Brain microvascular endothelial cell (primary cell): ENCODE measurements around the gene DUSP6.
A peak's percentile ranks its signal among the peaks of the same experiment; 100 is the strongest.

Source experiments
- DNase-seq: peaks from one replicate; pipeline ENCODE4 v3.0.0-alpha.2; 2020
- H3K27ac ChIP-seq: fragments of 250-450 bp; sonication (Bioruptor Pico); 2 replicates; pipeline ENCODE4 v1.5.1; 2020; ENCODE audit warnings: mild to moderate bottlenecking, moderate library complexity
- H3K27me3 ChIP-seq: fragments of 250-450 bp; sonication (Bioruptor Pico); replicated peaks from 2 replicates; pipeline ENCODE4 v1.5.1; 2020; ENCODE audit warnings: mild to moderate bottlenecking
- H3K36me3 ChIP-seq: fragments of 250-450 bp; sonication (Bioruptor Pico); replicated peaks from 2 replicates; pipeline ENCODE4 v1.5.1; 2020; ENCODE audit warnings: mild to moderate bottlenecking
- H3K4me3 ChIP-seq: 2 replicates; pipeline ENCODE4 v1.5.1; 2011; ENCODE audit warnings: low read depth, mild to moderate bottlenecking, control low read depth, low read length, moderate library complexity
- in situ Hi-C: cut with HindIII; loops from 2 replicates; pipeline ENCODE4 v1.10.0; 2017; ENCODE audit warnings: low sequenced_read_pairs, low pct_ligation_motif_present
- TF ChIP-seq, protein P1 (sequence below): IDR thresholded peaks from 2 replicates; pipeline ENCODE4 v1.5.1; 2011; ENCODE audit warnings: low read depth, mild to moderate bottlenecking, moderate library complexity, low read length, control low read depth, inconsistent platforms; ENCODE audit errors: missing control alignments

DUSP6 gene

DNA sequence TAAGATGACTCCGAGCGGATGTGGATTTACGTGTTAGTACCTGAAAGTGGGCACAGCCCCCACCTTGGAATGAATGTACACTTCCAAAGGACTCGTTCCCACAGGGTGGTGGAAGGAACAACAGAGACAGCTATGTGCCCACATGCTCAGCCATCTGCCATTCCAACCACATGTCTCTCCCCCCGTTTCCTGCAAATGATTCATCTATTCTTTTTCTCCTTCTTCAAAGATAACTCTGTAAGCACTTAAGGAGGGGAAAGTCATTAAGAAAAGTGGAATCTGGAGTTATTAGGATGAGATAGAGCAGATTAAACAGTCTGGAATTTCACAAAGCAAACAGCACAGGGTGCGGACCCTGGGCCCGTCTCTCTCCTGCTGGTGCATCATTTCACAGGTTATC is 18.5 kb upstream of the DUSP6 start:
- Histone ChIP-seq H3K27me3 (no peaks in the 10 kb centered on the region), H3K36me3 (no peaks in the 10 kb centered on the region), H3K27ac (peak overlapping the region; percentile 66), H3K4me3 (no peak overlapping the region)
- peak; percentile 79 for DNase-seq
- in situ Hi-C loops: loop anchor here (25.0 kb wide), 1 partner anchor 91 kb away; no protein-coding TSS in a partner anchor
- TF ChIP-seq, protein P1, sequence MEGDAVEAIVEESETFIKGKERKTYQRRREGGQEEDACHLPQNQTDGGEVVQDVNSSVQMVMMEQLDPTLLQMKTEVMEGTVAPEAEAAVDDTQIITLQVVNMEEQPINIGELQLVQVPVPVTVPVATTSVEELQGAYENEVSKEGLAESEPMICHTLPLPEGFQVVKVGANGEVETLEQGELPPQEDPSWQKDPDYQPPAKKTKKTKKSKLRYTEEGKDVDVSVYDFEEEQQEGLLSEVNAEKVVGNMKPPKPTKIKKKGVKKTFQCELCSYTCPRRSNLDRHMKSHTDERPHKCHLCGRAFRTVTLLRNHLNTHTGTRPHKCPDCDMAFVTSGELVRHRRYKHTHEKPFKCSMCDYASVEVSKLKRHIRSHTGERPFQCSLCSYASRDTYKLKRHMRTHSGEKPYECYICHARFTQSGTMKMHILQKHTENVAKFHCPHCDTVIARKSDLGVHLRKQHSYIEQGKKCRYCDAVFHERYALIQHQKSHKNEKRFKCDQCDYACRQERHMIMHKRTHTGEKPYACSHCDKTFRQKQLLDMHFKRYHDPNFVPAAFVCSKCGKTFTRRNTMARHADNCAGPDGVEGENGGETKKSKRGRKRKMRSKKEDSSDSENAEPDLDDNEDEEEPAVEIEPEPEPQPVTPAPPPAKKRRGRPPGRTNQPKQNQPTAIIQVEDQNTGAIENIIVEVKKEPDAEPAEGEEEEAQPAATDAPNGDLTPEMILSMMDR: no peak

DNA sequence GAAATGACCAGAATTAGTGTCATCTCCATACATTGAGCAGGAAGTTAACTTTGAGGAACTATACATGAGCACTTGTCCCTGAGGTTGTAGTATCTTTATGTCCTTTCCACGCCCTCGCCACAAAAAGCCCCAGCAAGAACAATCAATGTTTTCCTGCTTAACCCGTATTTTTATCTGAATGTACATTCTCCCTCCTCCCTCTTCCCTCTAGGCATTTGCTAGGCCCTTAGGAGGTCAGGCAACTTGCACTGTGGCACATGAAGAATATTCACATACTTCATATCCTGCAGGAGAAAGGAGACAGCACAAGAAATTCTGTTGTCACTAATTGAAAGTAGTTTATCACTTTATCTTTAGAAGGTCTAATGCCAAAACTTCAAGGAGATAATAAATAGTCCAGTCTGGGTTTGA is 18.1 kb upstream of the DUSP6 start:
- no peak for DNase-seq
- Histone ChIP-seq H3K36me3 (no peaks in the 10 kb centered on the region), H3K27me3 (no peaks in the 10 kb centered on the region), H3K4me3 (no peak overlapping the region), H3K27ac (peak overlapping the region; percentile 66)
- in situ Hi-C loops: loop anchor here (25.0 kb wide), 1 partner anchor 92 kb away; no protein-coding TSS in a partner anchor
- TF ChIP-seq, protein P1: no peak

DNA sequence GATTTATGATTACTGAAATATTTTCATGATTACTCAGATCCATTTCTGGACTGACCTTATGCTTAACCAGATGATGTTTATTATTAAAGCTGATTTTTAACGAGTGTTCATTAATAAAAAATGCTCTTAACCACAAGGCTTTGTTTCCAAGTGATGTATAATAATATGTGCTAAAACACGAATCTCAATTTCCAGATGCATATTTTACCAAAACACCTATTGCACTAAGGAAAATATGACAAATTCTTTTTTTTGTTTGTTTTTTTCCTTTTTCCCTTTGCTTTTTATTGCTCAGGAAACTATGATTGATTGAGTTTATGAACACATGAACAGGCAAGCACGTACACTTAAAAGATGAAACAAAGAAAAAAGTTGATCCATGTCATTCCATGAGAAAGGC is 16.9 kb upstream of the DUSP6 start:
- no peak for DNase-seq
- no peaks in the 10 kb centered on the region for H3K27me3 ChIP-seq
- no peak overlapping the region for H3K4me3 ChIP-seq
- no peaks in the 10 kb centered on the region for H3K36me3 ChIP-seq
- in situ Hi-C loops: loop anchor here (25.0 kb wide), 1 partner anchor 93 kb away; no protein-coding TSS in a partner anchor
- TF ChIP-seq, protein P1: no peak
- H3K27ac ChIP-seq: no peak overlapping the region

DNA sequence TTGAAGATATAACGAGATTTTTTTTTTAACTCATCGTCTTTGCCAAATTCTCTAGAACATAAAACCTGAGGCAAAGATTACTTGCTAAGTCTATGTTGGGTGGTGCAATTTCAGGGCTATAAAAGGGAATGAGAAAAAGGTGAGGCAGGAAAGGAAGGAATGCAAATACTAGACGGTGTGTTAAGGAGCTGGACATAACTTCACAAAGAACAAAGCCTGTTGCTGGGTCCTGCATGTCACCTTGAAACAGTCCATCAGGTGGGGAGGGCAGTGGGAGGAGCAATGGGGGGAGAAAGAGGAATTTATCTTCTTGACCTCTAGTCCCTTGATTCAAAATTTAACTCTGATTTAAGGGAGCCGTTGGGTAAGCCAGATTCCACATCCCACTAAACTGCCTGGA is 16.1 kb upstream of the DUSP6 start:
- Histone ChIP-seq H3K27me3 (no peaks in the 10 kb centered on the region), H3K27ac (no peak overlapping the region), H3K4me3 (no peak overlapping the region), H3K36me3 (no peaks in the 10 kb centered on the region)
- in situ Hi-C loops: loop anchor here (25.0 kb wide), 1 partner anchor 94 kb away; no protein-coding TSS in a partner anchor
- TF ChIP-seq, protein P1: no peak
- DNase-seq: no peak

DNA sequence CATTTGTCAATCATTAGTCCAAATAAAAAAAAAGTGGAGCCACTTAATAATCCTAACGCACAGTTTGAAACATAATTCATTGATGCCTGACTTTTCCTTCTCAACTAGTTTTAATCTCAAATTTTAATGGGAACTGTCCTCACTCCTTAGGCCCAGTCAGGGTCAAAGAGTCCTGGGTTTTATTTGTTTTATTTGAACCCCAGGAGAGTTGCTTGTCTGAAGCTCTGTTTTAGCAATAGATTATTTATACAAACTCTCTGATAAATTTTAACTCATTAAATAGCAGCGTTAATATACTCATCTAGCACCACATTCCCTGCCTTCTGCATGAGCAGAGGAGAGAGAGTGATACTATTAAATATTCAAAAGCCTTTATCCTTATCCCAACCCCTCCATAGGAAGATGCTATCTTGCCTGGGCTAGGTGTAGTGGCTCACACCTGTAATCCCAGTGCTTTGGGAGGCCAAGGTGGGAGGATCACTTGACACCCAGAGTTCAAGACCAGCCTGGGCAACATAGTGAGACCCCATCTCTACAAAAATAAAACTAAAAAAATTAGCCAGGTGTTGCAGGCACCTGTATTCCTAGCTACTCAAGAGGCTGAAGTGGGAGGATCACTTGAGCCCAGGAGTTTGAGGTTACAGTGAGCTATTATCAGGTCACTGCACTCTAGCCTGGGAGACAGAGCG is 14.5 kb upstream of the DUSP6 start:
- Histone ChIP-seq H3K27me3 (no peaks in the 10 kb centered on the region), H3K4me3 (no peak overlapping the region), H3K27ac (no peak overlapping the region), H3K36me3 (no peaks in the 10 kb centered on the region)
- in situ Hi-C loops: loop anchor here (25.0 kb wide), 1 partner anchor 95 kb away; no protein-coding TSS in a partner anchor
- DNase-seq: no peak
- TF ChIP-seq, protein P1: no peak
